NOMO-1 treated with DMSO at 0.1 percent for 48 hours (cell line): ENCODE results near the gene COL24A1.
"Not testable (repeated sequence)": the region's sequence is repeated elsewhere in the genome, so short reads cannot be mapped to it uniquely, and the experiment has no call there.

Experiments
- DNase-seq: peaks from one replicate; lab custom pipeline; 2025; ENCODE audit not compliant: unreplicated experiment; lab: John Stamatoyannopoulos, UW

COL24A1 gene

DNA sequence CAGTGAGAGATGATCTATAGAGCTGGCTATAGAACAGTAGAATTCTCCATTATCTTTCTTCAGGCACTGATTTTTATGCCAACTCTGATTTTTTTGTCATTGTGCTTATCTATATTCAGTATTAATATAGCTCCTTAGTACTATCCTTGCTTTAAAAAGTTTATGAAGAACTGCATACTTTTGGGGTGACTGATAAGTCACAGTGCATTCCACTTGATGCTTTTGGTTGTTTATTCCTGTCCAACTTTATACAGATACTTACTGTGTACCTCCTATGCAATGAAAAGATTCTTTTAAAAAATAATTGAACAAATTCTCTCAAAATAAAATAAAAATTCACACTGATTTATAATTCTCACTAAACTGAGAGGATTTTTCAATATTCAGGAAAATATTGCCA lies 71.6 kb downstream of the COL24A1 start:
- no peak for DNase-seq

DNA sequence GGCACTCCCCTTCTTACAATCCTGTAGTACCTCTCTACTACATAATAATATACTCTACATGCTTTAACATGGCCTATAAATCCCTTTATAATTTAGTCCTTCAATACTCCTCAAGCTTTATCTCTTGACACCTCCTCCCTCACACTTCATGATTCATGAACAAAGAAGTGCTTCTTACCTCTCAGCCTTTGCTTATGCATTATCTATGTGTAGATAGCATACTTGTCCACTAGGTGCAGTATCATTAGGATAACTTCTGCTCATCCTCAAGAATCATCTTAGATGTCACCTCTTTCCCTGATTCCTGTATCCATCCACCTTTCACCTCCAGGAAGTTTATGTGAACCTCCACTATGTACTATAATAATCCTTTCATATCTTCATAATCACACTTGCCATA lies 74.4 kb downstream of the COL24A1 start:
- DNase-seq: no peak

DNA sequence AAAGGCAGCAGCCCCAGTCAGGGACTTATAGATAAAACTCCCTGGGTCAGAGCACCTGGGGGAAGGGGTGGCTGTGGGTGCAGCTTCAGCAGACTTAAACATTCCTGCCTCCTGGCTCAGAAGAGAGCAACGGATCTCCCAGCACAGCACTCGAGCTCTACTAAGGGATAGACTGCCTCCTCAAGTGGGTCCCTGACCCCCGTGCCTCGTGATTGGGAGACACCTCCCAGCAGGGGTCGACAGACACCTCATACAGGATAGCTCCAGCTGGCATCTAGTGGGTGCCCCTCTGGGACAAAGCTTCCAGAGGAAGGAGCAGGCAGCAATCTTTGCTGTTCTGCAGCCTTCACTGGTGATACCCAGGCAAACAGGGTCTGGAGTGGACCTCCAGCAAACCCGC lies 84.1 kb downstream of the COL24A1 start:
- not testable (repeated sequence) for DNase-seq

DNA sequence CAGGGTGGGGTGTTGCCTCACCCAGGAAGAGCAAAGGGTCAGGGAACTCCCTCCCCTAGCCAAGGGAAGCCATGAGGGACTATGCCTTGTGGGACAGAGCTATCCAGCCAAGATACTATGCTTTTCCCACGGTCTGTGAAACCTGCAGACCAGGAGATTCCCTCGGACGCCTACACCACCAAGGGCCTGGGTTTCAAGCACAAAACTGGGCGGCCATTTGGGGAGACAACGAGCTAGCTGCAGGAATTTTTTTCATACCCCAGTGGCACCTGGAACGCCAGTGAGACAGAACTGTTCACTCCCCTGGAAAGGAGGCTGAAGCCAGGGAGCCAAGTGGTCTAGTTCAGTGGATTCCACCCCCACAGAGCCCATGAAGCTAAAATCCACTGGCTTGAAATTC lies 84.7 kb downstream of the COL24A1 start:
- not testable (repeated sequence) for DNase-seq

DNA sequence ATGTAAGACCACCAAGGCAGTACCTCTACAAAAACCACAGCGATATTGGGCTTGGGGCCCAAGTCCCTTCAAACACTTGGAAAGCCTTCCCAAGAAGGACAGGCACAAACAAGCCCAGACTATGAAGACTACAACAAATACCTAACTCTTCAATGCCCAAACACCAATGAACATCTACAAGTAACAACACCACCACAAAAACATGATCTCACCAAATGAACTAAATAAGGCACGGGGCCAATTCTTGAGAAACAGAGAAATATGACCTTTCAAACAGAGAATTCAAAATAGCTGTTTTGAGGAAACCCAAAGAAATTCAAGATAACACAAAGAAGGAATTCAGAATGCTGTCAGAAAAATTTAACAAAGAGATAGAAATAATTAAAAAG lies 86.8 kb downstream of the COL24A1 start:
- no peak for DNase-seq

DNA sequence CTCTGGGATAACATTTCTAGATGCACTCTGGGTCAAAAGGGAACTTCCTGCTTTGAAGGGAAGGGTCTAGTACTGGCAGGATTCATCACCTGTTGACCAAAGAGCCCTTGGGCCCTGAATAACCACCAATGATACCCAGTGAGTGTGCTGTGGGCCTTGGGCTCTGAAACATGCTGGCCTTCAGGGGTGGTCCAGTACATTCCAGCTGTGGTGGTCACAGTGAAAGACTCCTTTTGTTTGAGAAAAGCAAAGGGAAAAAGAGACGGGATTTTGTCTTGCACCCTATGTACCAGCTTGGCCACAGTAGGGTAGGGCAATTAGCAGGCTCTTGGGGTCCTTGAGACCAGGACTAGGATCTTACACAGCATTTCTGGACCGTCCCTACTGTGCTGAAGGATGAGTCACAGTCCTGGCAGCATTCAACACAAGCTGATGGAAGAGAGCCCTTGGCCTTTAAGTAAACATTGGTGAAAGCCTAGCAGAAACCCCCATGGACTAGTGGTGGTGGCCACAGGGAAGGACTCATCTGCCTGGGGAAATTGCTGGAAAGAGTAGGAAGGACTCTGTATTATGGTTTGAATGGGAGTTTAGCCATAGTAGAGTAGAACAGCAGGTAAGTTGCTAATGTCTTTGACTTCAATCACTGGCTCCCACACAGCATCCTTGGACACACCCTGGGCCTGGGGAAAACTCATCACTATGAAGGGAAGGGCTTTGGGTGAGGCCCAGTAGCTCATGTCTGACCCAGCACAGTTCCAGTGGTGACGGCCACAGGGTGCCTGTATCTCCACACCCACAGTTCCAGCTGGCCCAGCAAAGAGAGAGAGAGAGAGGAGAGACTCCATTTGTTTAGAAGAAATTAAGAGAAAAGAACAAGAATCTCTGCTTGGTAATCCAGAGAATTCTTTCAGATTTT lies 87.5 kb downstream of the COL24A1 start:
- no peak for DNase-seq

DNA sequence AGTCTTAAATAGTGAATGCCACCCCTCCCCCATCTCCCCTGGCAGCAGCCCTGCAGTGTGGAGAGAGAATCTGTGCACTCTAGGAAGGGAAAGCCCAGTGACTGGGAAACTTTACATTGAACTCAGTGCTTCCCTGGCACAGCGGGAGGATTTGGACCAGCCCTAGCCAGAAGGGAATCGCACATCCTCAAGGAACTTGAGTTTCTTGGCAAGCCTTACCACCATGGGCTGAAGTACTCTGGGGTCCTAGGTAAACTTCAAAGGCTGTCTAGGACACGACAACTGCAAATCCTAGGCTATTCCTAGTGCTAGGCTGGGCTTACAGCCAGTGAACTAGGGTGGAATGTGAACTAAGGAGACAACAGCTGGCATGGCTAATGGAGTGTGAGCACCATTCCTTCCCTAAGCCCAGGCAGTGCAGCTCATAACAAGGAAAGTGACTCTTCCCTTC lies 88.3 kb downstream of the COL24A1 start:
- DNase-seq: no peak

DNA sequence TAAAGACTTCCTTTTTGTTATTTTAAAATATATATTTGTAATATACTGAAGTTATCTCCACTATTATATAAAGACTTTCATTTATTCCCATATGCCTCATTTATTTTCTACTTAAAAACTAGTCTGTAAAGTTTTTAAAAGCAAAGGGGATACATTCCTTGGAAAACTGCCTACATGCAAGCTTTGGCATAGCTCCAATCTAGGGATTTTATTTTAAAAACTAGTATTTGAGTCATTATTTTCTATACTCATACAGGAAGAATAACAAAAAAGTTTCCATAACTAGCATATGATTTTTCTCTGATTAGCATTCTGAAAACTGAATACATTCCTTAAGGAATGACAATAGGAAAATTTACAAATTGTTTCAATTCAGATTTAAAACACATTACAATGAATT lies 88.9 kb downstream of the COL24A1 start:
- no peak for DNase-seq

DNA sequence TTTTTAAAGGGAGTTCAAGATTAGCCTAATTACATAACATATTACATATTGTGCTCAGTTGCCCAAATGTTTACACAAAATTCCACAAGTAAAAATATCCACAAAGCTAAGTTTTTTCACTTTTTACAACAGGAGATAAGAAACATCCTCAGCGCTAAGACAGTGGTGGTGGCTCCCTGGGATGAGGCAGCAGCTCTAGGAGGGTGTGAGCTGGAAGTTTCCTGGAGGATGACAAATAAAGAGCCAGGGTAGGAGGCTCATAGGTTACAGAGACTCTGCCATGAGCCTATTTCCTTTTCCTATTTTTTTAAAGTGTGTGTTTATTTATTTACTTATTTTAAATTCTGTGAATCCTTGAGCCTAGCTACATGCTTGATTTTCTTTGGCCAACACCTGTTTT lies 91.7 kb downstream of the COL24A1 start:
- DNase-seq: no peak

DNA sequence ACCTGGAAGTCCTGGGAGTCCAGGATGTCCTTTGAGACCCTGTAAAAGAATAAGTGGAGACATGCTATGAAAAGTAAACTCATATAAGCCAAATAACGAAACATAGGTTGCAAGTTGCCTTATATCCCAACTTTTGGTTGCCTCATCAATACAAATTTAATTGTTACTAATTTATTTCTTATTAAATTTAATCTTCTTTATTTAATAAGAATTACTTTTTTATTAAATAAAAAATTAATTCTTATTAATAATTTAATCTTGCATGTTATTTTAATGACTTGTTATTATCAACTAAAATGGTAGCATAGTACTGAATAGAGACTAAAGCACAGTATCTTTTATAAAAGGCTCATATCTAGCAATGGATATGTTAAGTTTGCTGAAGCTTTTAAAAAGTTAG lies 92.9 kb downstream of the COL24A1 start:
- DNase-seq: no peak

DNA sequence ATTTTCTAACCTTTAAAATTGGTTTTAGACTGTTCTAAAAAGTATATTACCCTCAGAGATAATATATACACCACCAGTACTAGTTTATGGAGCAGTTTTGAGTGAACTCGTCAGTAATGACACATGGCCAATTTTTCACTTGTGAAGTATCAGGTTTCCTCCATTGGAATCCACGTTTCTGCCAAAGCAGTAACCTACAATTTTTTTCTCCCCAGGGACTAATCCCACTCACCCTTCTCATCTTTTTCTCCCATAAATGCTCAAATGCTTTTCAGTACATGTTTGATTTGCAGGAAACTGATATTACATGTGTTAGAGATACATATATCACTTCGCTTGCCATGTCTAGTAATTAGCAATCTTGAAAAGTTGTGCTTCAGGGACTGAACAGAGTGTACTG lies 94.1 kb downstream of the COL24A1 start:
- no peak for DNase-seq

DNA sequence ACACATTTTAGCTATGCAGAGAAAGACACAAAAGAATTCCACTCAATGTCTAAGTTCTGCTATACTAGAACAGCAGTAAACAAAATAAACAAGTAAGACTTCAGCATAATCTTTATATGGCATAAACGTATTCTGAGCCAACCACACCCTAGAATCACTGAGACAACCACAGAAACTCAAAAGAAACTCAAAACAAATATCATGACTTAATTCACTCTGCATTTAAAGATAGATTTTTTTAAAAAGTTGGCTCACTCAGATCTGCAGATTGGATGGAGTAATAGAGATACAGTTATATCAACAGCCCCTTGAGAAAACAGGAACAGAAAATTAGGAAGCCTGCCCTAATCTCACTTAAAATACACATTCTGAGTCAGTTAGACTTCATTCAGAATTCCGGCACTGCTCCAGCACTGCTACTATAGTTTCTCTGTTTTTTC lies 95.0 kb downstream of the COL24A1 start:
- peak; percentile 87 for DNase-seq

DNA sequence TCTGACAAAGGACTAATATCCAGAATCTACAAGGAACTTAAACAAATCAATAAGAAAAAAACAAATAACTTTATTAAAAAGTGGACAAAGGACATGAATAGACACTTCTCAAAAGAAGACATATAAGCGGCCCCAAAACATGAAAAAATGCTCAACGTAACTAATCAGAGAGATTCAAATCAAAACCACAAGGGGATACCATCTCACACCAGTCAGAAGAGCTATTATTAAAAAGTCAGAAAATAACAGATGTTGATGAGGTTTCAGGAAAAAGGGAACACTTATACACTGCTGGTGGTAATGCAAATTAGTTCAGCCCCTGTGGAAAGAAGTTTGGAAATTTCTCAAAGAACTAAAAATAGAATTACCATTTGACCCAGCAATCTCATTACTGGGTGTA lies 102.2 kb downstream of the COL24A1 start:
- no peak for DNase-seq

DNA sequence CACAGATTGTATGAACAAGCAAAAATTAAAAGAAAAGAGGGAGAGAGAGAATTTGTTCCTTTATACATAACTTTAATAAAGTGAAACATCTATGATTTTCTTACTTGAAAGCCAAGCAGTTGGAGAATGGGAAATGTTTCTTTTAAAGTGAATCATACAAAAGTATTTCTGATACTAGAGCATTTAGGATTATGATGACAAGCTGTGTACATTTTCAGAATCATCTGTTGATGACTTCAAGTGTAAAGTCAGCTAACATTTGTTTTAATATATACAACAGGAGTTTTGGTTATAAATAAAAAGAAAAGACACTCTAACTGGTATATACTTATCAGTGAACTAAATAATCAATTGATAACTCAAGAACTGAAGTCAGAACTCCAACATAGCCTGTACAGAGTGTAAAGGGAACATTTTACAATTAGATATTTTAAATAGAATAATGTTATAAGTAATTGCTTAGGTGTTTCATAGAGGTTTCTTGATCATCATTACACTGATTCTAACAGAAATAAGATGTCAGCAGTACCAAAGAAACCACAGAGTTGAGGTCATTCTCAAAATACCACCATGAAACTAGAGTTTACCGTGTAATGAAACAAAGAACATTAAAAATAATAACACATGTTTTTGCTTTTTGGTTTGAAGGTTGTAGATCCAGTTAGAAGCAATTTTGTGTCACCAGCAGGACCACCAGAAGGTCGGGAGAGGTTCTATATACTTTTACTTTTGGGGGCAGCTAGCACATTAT lies 103.4 kb downstream of the COL24A1 start:
- no peak for DNase-seq

DNA sequence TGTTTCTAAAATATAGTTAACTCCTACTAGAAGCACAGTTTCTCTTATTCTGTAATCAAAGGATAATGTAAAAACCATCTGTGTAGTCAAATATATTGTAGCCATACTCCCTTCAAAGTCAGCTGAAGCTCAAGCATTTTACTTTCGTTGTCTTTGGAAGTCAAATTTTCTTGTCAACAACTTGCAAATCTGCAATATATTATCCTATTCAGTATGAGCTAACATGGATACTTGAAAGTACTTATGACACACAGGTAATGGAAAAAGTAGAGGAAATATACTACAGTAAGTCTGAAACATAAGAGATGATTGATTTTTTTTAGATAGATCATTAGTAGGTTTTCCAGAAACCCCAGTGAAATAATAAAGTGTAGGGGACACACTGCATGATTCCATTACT lies 121.5 kb downstream of the COL24A1 start:
- DNase-seq: no peak

DNA sequence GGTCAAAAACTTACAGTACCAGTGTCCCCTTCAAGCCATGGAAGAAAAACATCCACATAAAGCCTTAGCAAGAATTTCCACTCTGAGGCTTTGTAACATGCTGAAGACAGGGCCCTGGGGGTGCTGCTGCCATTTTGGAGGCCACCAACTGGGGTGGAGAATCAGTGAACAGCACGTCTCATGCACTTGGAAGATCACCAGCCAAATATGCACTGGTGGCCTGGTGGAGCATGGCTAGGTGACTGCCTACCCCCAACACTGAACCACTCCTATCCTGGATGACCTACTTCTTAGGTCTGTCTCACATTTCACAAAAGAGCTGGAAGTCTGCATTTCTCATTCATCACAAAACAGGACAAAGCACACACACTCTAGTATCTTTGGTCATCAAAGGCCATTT lies 126.4 kb downstream of the COL24A1 start:
- no peak for DNase-seq

DNA sequence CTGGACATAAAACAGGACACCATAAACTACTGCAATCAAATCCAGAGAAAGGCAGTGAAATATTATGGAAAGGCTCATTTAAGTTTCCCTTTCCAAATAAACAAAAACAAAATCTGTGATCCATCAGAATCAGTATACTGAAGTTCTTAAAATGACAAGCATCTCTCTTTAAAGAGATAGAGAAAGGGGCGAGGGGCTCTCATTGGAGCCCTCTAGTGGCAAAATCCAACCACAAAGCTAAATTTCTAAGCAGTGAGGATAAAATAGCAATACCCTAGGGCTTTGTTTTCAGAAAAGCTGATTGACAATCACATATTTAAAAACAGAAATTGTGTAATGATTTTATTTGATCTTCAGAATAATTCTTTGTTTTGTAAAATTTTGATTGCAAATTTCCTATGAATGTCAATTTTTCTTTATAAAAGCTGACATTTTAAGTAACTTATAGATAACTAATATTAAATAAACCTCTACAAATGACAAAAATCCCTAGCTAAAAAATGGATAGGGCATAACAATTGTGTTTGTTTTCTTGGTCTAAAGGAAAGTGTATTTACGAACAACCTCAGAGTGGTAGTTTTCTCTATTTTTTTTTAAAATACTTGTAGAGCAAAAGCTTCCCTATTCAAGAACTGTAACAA lies 138.2 kb downstream of the COL24A1 start:
- peak; percentile 21 for DNase-seq

DNA sequence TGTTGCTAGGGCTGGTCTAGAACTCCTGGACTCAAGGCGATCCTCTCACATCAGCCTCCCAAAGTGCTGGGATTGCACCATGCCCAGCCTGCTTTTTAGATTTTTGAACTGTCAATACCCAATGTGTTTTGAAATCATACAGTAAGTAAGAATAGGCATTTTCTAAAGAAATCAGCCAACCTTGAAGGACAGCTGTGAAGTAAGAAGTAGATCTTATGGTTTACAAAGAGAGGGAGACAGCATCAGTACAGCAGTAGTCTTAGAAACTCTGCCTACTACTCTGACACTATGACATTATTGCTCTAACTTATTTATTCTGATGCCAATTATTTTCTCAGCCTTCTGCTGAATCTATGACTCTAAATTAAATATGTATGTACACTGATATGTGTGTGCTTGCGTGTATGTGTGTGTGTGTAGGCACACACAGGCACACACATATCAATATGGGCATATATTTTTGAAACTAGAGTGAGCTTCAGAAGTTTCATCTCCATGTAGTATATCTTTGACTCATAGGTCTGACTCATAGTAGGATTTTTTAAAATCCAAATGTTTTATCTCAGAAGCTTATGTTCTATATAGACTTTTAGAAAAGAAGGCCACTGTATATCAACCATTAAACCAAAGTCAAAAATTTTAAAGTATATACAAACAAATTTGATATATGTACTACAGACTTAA lies 140.4 kb downstream of the COL24A1 start:
- no peak for DNase-seq

DNA sequence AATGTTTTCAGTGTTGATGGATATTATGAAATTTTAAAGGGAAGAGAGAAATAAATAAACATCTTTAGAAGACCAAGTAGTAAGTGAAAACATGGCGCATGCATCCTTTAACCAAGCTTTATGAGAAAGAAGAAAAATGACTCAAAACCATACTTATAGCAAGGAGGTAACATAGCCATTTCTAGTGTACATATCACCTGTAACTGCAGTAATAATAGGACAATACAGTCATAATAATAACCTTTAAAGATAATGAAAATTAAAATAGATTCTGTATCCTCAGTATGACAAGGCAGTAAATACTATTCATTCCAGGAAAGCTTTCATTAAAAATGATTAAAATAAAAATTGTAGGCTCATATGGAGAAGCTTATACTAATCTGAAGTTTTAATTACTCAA lies 141.2 kb downstream of the COL24A1 start:
- DNase-seq: no peak

DNA sequence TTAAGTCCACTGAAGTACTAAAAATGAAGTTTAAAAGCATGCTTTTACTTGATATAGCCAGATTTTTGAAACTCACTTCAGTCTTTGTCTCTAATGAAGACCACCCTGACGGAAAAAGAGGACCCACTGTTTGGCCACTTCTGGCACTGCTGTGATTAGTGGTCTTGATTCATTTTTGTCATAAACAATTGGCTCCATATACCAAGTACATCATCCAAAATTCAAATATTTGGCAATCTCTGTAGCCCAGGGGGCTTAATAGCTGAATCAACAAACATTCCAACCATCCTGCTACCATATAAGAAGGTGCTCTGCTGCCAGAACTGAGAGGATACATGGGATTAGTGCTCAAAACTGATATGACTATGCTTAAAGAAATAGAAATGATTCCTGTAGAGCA lies 156.0 kb downstream of the COL24A1 start:
- no peak for DNase-seq
